Esophagus (tissue), 2 donors: ENCODE results near the gene RTP3. TPM values are rescaled to one million over a fixed set of nuclear protein-coding genes. Genes with fewer than 3 reads are reported as not detected.

Experiments used
- H3K27ac ChIP-seq, 2 donors: one replicate each; pipeline ENCODE4 v1.5.1; 2013; ENCODE audit warnings: low read depth in 2 of 2, mild to moderate bottlenecking in 2 of 2, inconsistent platforms in 1 of 2, low read length in 1 of 2, moderate library complexity in 1 of 2
- H3K27me3 ChIP-seq, 2 donors: one replicate each; pipeline ENCODE4 v1.6.1; 2013; ENCODE audit warnings: low read length in 2 of 2, control low read depth in 1 of 2, mild to moderate bottlenecking in 1 of 2; ENCODE audit not compliant: insufficient read depth in 2 of 2, control insufficient read depth in 1 of 2
- H3K36me3 ChIP-seq, 2 donors: one replicate each; pipeline ENCODE4 v1.6.1; 2013; ENCODE audit warnings: low read length in 1 of 2; ENCODE audit not compliant: control insufficient read depth in 2 of 2, insufficient read depth in 2 of 2
- H3K4me1 ChIP-seq, 2 donors: one replicate each; pipeline ENCODE4 v1.6.1; 2013; ENCODE audit warnings: low read length in 1 of 2; ENCODE audit not compliant: control insufficient read depth in 2 of 2, insufficient read depth in 2 of 2
- H3K4me3 ChIP-seq, 2 donors: one replicate each; pipeline ENCODE4 v1.5.1; 2013; ENCODE audit warnings: low read length in 2 of 2, mild to moderate bottlenecking in 2 of 2, low read depth in 1 of 2, moderate library complexity in 1 of 2
- H3K9me3 ChIP-seq, 2 donors: one replicate each; pipeline ENCODE4 v1.6.1; 2013; ENCODE audit warnings: mild to moderate bottlenecking in 2 of 2, low read depth in 1 of 2, low read length in 1 of 2, moderate library complexity in 1 of 2; ENCODE audit not compliant: control insufficient read depth in 2 of 2, insufficient read depth in 1 of 2
- WGBS, 2 donors: extraction: QIAGEN DNeasy Blood & Tissue Kit; methylation state at CpG; one replicate each; pipeline ENCODE4 v1.1.7; 2013; 5-methylcytosine and 5-hydroxymethylcytosine counted together
- polyA plus RNA-seq, 2 donors: library from polyadenylated mRNA; stranded (reverse); fragments of 200-250 nt; gene quantifications; one replicate each; pipeline ENCODE4 v1.2.3, GENCODE V29; 2013
- donor health status: healthy with polysubstance abuse.
- donor health status: Bipolar disorder and iron deficiency.

Gene RTP3
- polyA plus RNA-seq, 2 donors, result not detected

DNA sequence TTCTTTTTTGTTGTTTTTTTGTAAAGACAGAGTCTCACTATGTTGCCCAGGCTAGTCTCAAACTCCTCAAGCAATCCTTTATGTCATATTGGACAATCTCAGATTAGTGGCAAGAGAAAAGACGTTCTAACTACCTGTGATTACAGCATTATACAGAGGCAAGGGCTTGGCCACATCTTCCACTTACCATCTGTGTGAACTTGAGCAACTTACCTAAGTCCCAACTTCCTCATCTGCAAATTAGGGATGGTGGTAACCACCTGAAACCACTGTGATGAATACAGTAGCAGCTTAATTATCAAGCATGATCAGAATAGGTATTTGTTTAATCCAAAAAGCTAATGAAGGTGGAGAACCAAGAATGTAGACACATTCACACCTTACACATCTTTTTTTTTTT lies 52.2 kb downstream of the RTP3 start:
- H3K9me3 ChIP-seq, result no peaks in the 10 kb centered on the region
- H3K27me3 ChIP-seq, result no peaks in the 10 kb centered on the region
- no peak overlapping the region for H3K4me3 ChIP-seq
- H3K4me1 ChIP-seq, result peaks cover 0 to 2% of the 10 kb centered on the region in 2 donors
- H3K27ac ChIP-seq, result no peak overlapping the region
- no peaks in the 10 kb centered on the region for H3K36me3 ChIP-seq
- 71 to 72% methylated on average over 1 of the region's 1 CpG for WGBS, 2 donors

Other genes with a start within 250 kb of the RTP3 start
- gene CCR2, start 143.9 kb upstream of the RTP3 start, polyA plus RNA-seq, result under 1 TPM; 0.24 to 0.39 TPM
- gene CCR5, start 127.0 kb upstream of the RTP3 start, polyA plus RNA-seq, result 1 to 10 TPM in 1 of 2 donors, under 1 TPM in 1; 0.73 to 1.2 TPM
- under 1 TPM; 0.28 to 0.29 TPM for gene CCRL2, start 90.7 kb upstream of the RTP3 start, polyA plus RNA-seq
- 1 to 10 TPM in 1 of 2 donors, under 1 TPM in 1; 0.98 to 2.3 TPM for gene LTF, start 33.1 kb upstream of the RTP3 start, polyA plus RNA-seq
- under 1 TPM; 0.13 to 0.14 TPM for gene LRRC2, start 68.3 kb downstream of the RTP3 start, polyA plus RNA-seq
- not detected for gene FAM240A, start 114.5 kb downstream of the RTP3 start, polyA plus RNA-seq
- 100 to 1,000 TPM in 1 of 2 donors, 10 to 100 TPM in 1; 95.0 to 225 TPM for gene ALS2CL, start 195.7 kb downstream of the RTP3 start, polyA plus RNA-seq
- 1 to 10 TPM; 1.2 to 2.5 TPM for gene TMIE, start 203.4 kb downstream of the RTP3 start, polyA plus RNA-seq
- under 1 TPM; 0.06 TPM for gene PRSS50, start 219.9 kb downstream of the RTP3 start, polyA plus RNA-seq